ENCODE measurements around the gene GBP3.
"Not testable (repeated sequence)": the region's sequence is repeated elsewhere in the genome, so short reads cannot be mapped to it uniquely, and the experiment has no call there.

Gene GBP3

DNA sequence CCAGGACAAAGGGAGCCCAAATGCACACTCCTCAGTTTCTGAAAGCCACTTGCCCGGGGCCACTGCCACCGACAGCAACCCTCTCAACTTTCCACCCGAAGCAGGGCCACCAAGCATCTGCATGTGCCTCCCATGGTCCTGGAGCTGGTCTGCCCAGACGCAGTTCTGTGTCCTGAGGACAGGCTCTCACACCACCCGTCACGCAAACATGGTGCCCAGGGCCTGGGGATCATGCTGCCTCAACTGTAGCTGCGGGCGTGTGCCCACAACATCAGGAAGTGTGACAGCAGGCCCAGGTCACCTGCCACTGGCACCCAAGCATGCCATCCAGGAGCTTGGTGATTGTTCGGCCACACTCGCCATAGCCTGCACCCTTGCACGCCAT is 28.0 kb upstream of the GBP3 start:
- H3K9me3 ChIP-seq (ENCODE audit: low read length): no peaks in the 10 kb centered on the region
- H3K4me3 ChIP-seq (ENCODE audit: low read depth in 1 of 2, low read length in 2 of 2): no peak overlapping the region
- H3K9ac ChIP-seq (ENCODE audit: low read length): no peak overlapping the region
- H3K4me1 ChIP-seq (ENCODE audit: insufficient read depth, low read length): no peaks in the 10 kb centered on the region
- H3K27me3 ChIP-seq (ENCODE audit: control insufficient read depth in 1 of 2, insufficient read depth in 2 of 2, low read length in 2 of 2): no peaks in the 10 kb centered on the region
- H3K36me3 ChIP-seq (ENCODE audit: insufficient read depth, low read length): peaks cover 52% of the 10 kb centered on the region
- no peak overlapping the region for H3K27ac ChIP-seq (ENCODE audit: low read depth, low read length)

GRCh38 chr1:89049901-89050648 is 27.4 kb upstream of the GBP3 start:
- not testable (repeated sequence) for H3K27ac ChIP-seq (ENCODE audit: low read depth, low read length); H3K4me1 ChIP-seq (ENCODE audit: insufficient read depth, low read length); H3K9me3 ChIP-seq (ENCODE audit: low read length); H3K4me3 ChIP-seq (ENCODE audit: low read depth in 1 of 2, low read length in 2 of 2); H3K9ac ChIP-seq (ENCODE audit: low read length); H3K27me3 ChIP-seq (ENCODE audit: control insufficient read depth in 1 of 2, insufficient read depth in 2 of 2, low read length in 2 of 2)
- H3K36me3 ChIP-seq (ENCODE audit: insufficient read depth, low read length): peaks cover 47% of the 10 kb centered on the region

- H3K4me3 ChIP-seq (ENCODE audit: low read depth in 1 of 2, low read length in 2 of 2); H3K9ac ChIP-seq (ENCODE audit: low read length); H3K27me3 ChIP-seq (ENCODE audit: control insufficient read depth in 1 of 2, insufficient read depth in 2 of 2, low read length in 2 of 2); H3K4me1 ChIP-seq (ENCODE audit: insufficient read depth, low read length); H3K27ac ChIP-seq (ENCODE audit: low read depth, low read length); H3K9me3 ChIP-seq (ENCODE audit: low read length): not testable (repeated sequence)
- peaks cover 42% of the 10 kb centered on the region for H3K36me3 ChIP-seq (ENCODE audit: insufficient read depth, low read length)
These were observed 26.5 kb upstream of the GBP3 start for GRCh38 chr1:89049187-89049586.

DNA sequence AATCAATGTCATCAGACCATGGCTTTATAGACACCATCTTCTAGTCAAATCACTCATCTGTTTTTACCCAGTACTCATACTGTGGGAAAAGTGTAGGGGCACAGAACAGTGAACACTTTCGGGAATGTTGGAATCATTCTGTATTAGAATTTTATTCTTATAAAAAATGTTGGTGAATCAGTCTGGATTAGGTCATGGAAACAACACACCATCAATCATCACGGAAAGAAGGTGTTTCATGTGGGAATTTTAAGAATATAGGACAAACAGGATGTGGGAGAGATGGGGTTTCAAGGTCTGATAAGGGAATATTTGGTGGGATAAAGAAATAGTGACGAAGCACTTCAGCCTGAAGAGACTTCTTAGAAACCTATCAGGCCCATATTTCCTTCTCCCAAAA is 25.1 kb upstream of the GBP3 start:
- H3K36me3 ChIP-seq (ENCODE audit: insufficient read depth, low read length): peaks cover 28% of the 10 kb centered on the region
- H3K9ac ChIP-seq (ENCODE audit: low read length): no peak overlapping the region
- no peaks in the 10 kb centered on the region for H3K27me3 ChIP-seq (ENCODE audit: control insufficient read depth in 1 of 2, insufficient read depth in 2 of 2, low read length in 2 of 2)
- H3K27ac ChIP-seq (ENCODE audit: low read depth, low read length): no peak overlapping the region
- no peaks in the 10 kb centered on the region for H3K9me3 ChIP-seq (ENCODE audit: low read length)
- H3K4me1 ChIP-seq (ENCODE audit: insufficient read depth, low read length): no peaks in the 10 kb centered on the region
- no peak overlapping the region for H3K4me3 ChIP-seq (ENCODE audit: low read depth in 1 of 2, low read length in 2 of 2)

GRCh38 chr1:89046318-89047183 is 23.9 kb upstream of the GBP3 start:
- not testable (repeated sequence) for H3K4me3 ChIP-seq (ENCODE audit: low read depth in 1 of 2, low read length in 2 of 2); H3K27me3 ChIP-seq (ENCODE audit: control insufficient read depth in 1 of 2, insufficient read depth in 2 of 2, low read length in 2 of 2); H3K9me3 ChIP-seq (ENCODE audit: low read length); H3K27ac ChIP-seq (ENCODE audit: low read depth, low read length); H3K9ac ChIP-seq (ENCODE audit: low read length); H3K4me1 ChIP-seq (ENCODE audit: insufficient read depth, low read length)
- H3K36me3 ChIP-seq (ENCODE audit: insufficient read depth, low read length): peaks cover 16% of the 10 kb centered on the region

GRCh38 chr1:89044970-89045721 is 22.5 kb upstream of the GBP3 start:
- Histone ChIP-seq H3K9ac (ENCODE audit: low read length) (no peak overlapping the region), H3K36me3 (ENCODE audit: insufficient read depth, low read length) (peaks cover 6% of the 10 kb centered on the region), H3K4me3 (ENCODE audit: low read depth in 1 of 2, low read length in 2 of 2) (no peak overlapping the region), H3K27me3 (ENCODE audit: control insufficient read depth in 1 of 2, insufficient read depth in 2 of 2, low read length in 2 of 2) (no peaks in the 10 kb centered on the region), H3K4me1 (ENCODE audit: insufficient read depth, low read length) (no peaks in the 10 kb centered on the region), H3K9me3 (ENCODE audit: low read length) (no peaks in the 10 kb centered on the region), H3K27ac (ENCODE audit: low read depth, low read length) (no peak overlapping the region)

GRCh38 chr1:89043940-89044339 is 21.3 kb upstream of the GBP3 start:
- Histone ChIP-seq H3K36me3 (ENCODE audit: insufficient read depth, low read length) (peaks cover 6% of the 10 kb centered on the region), H3K9me3 (ENCODE audit: low read length) (no peaks in the 10 kb centered on the region), H3K27me3 (ENCODE audit: control insufficient read depth in 1 of 2, insufficient read depth in 2 of 2, low read length in 2 of 2) (no peaks in the 10 kb centered on the region), H3K4me3 (ENCODE audit: low read depth in 1 of 2, low read length in 2 of 2) (no peak overlapping the region), H3K9ac (ENCODE audit: low read length) (no peak overlapping the region), H3K4me1 (ENCODE audit: insufficient read depth, low read length) (no peaks in the 10 kb centered on the region), H3K27ac (ENCODE audit: low read depth, low read length) (no peak overlapping the region)

- Histone ChIP-seq H3K27ac (ENCODE audit: low read depth, low read length) (no peak overlapping the region), H3K4me1 (ENCODE audit: insufficient read depth, low read length) (no peaks in the 10 kb centered on the region), H3K9ac (ENCODE audit: low read length) (no peak overlapping the region), H3K9me3 (ENCODE audit: low read length) (no peaks in the 10 kb centered on the region), H3K36me3 (ENCODE audit: insufficient read depth, low read length) (no peaks in the 10 kb centered on the region), H3K4me3 (ENCODE audit: low read depth in 1 of 2, low read length in 2 of 2) (no peak overlapping the region), H3K27me3 (ENCODE audit: control insufficient read depth in 1 of 2, insufficient read depth in 2 of 2, low read length in 2 of 2) (no peaks in the 10 kb centered on the region)
These were observed 19.8 kb upstream of the GBP3 start for GRCh38 chr1:89042491-89042890.

GRCh38 chr1:89041721-89042120 is 19.1 kb upstream of the GBP3 start:
- no peak overlapping the region for H3K27ac ChIP-seq (ENCODE audit: low read depth, low read length)
- H3K27me3 ChIP-seq (ENCODE audit: control insufficient read depth in 1 of 2, insufficient read depth in 2 of 2, low read length in 2 of 2): no peaks in the 10 kb centered on the region
- no peaks in the 10 kb centered on the region for H3K4me1 ChIP-seq (ENCODE audit: insufficient read depth, low read length)
- no peak overlapping the region for H3K4me3 ChIP-seq (ENCODE audit: low read depth in 1 of 2, low read length in 2 of 2)
- no peaks in the 10 kb centered on the region for H3K36me3 ChIP-seq (ENCODE audit: insufficient read depth, low read length)
- no peak overlapping the region for H3K9ac ChIP-seq (ENCODE audit: low read length)
- no peaks in the 10 kb centered on the region for H3K9me3 ChIP-seq (ENCODE audit: low read length)

DNA sequence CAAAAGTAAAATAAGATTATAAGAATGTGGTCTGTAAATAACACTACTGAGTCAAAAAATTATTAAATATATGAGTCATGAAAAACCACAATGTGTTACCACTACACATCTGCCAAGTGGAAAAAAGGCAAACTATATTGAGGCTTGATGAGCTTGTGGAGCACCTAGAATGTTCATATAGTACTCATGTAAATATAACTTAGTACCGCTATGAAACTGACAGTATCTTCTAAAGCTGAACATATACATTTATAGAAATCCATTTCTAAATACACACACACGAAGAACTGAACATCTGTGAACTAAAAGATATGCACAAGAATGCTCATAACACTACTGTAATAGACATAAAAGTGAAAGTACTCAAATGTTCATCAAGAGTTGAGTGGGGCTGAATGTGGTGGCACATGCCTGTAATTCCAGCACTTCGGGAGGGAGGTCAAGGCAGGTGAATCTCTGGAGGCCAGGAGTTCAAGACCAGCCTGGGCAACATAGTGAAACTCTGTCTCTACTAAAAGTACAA is 18.5 kb upstream of the GBP3 start:
- no peaks in the 10 kb centered on the region for H3K27me3 ChIP-seq (ENCODE audit: control insufficient read depth in 1 of 2, insufficient read depth in 2 of 2, low read length in 2 of 2)
- H3K9me3 ChIP-seq (ENCODE audit: low read length): no peaks in the 10 kb centered on the region
- no peaks in the 10 kb centered on the region for H3K36me3 ChIP-seq (ENCODE audit: insufficient read depth, low read length)
- H3K4me1 ChIP-seq (ENCODE audit: insufficient read depth, low read length): no peaks in the 10 kb centered on the region
- no peak overlapping the region for H3K4me3 ChIP-seq (ENCODE audit: low read depth in 1 of 2, low read length in 2 of 2)
- no peak overlapping the region for H3K27ac ChIP-seq (ENCODE audit: low read depth, low read length)
- no peak overlapping the region for H3K9ac ChIP-seq (ENCODE audit: low read length)

DNA sequence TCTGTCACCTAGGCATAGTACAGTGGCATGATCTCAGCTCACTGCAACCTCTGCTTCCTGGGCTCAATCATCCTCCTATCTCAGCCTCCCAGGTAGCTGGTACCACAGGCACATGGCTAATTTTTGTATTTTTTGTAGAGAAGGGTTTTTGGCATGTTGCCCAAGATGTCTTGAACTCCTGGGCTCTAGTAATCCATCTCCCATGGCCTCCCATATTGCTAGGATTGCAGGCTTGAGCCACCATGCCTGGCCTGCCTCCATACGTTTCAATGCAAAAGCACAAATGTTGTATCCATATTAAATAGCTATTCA is 17.6 kb upstream of the GBP3 start:
- Histone ChIP-seq H3K4me3 (ENCODE audit: low read depth in 1 of 2, low read length in 2 of 2) (no peak overlapping the region), H3K9ac (ENCODE audit: low read length) (no peak overlapping the region), H3K4me1 (ENCODE audit: insufficient read depth, low read length) (no peaks in the 10 kb centered on the region), H3K36me3 (ENCODE audit: insufficient read depth, low read length) (no peaks in the 10 kb centered on the region), H3K27ac (ENCODE audit: low read depth, low read length) (no peak overlapping the region), H3K9me3 (ENCODE audit: low read length) (no peaks in the 10 kb centered on the region), H3K27me3 (ENCODE audit: control insufficient read depth in 1 of 2, insufficient read depth in 2 of 2, low read length in 2 of 2) (no peaks in the 10 kb centered on the region)

All from muscle layer of colon (tissue), 2 donors.